ENCODE results near the gene MYLIP. TPM values are rescaled to one million over a fixed set of nuclear protein-coding genes. Genes with fewer than 3 reads are reported as not detected.

The MYLIP gene
- total and polyA plus RNA-seq, 2 donors from 2014 or later: 27.1 to 52.8 TPM

GRCh38 chr6:16180696-16181438 is 52.0 kb downstream of the MYLIP start:
- Histone ChIP-seq H3K4me1 (ENCODE audit: control insufficient read depth in 2 of 3, insufficient read depth in 2 of 3, low read depth in 1 of 3, low read length in 3 of 3) (peaks cover 2 to 21% (median 6%) of the 10 kb centered on the region in 3 donors), H3K4me3 (ENCODE audit: low read length in 3 of 3) (no peak overlapping the region), H3K9ac (ENCODE audit: low read length in 3 of 3) (no peak overlapping the region), H3K36me3 (ENCODE audit: control insufficient read depth in 2 of 3, insufficient read depth in 3 of 3, low read length in 3 of 3) (no peaks in the 10 kb centered on the region), H3K9me3 (ENCODE audit: control insufficient read depth in 2 of 3, insufficient read depth in 1 of 3, low read length in 3 of 3) (no peaks in the 10 kb centered on the region), H3K27me3 (ENCODE audit: control insufficient read depth, insufficient read depth, low read length) (no peaks in the 10 kb centered on the region), H3K27ac (ENCODE audit: low read depth in 2 of 2, low read length in 2 of 2) (no peak overlapping the region)
- intact Hi-C loops (cut with DNase I): no loop called here
- DNase-seq: no peak
- FAIRE-seq: no peak
- TF ChIP-seq CTCF (IDR thresholded peaks at IDR 0.05; ENCODE audit: borderline replicate concordance, extremely low read depth, insufficient read depth): no peak

- no peak for FAIRE-seq
- Histone ChIP-seq H3K4me1 (ENCODE audit: control insufficient read depth in 2 of 3, insufficient read depth in 2 of 3, low read depth in 1 of 3, low read length in 3 of 3) (peaks cover 2 to 21% (median 6%) of the 10 kb centered on the region in 3 donors), H3K4me3 (ENCODE audit: low read length in 3 of 3) (no peak overlapping the region), H3K27ac (ENCODE audit: low read depth in 2 of 2, low read length in 2 of 2) (no peak overlapping the region), H3K36me3 (ENCODE audit: control insufficient read depth in 2 of 3, insufficient read depth in 3 of 3, low read length in 3 of 3) (no peaks in the 10 kb centered on the region), H3K9ac (ENCODE audit: low read length in 3 of 3) (no peak overlapping the region), H3K27me3 (ENCODE audit: control insufficient read depth, insufficient read depth, low read length) (no peaks in the 10 kb centered on the region), H3K9me3 (ENCODE audit: control insufficient read depth in 2 of 3, insufficient read depth in 1 of 3, low read length in 3 of 3) (no peaks in the 10 kb centered on the region)
- intact Hi-C loops (cut with DNase I): no loop called here
- DNase-seq: peak in 3 of 5 donors; percentile 32 to 84 (median 66)
- TF ChIP-seq CTCF (IDR thresholded peaks at IDR 0.05; ENCODE audit: borderline replicate concordance, extremely low read depth, insufficient read depth): no peak
Measured at GRCh38 chr6:16181439-16182297, 52.8 kb downstream of the MYLIP start.

- H3K4me3 ChIP-seq (ENCODE audit: low read length in 3 of 3): peak overlapping the region in 1 of 3 donors; percentile 20
- FAIRE-seq (peak; percentile 83), DNase-seq (peak in 1 of 5 donors; percentile 84)
- H3K27me3 ChIP-seq (ENCODE audit: control insufficient read depth, insufficient read depth, low read length): no peaks in the 10 kb centered on the region
- no peak overlapping the region for H3K27ac ChIP-seq (ENCODE audit: low read depth in 2 of 2, low read length in 2 of 2)
- peaks cover 2 to 21% (median 6%) of the 10 kb centered on the region in 3 donors for H3K4me1 ChIP-seq (ENCODE audit: control insufficient read depth in 2 of 3, insufficient read depth in 2 of 3, low read depth in 1 of 3, low read length in 3 of 3)
- intact Hi-C loops (cut with DNase I): no loop called here
- H3K36me3 ChIP-seq (ENCODE audit: control insufficient read depth in 2 of 3, insufficient read depth in 3 of 3, low read length in 3 of 3): no peaks in the 10 kb centered on the region
- H3K9ac ChIP-seq (ENCODE audit: low read length in 3 of 3): no peak overlapping the region
- no peaks in the 10 kb centered on the region for H3K9me3 ChIP-seq (ENCODE audit: control insufficient read depth in 2 of 3, insufficient read depth in 1 of 3, low read length in 3 of 3)
- TF ChIP-seq CTCF (IDR thresholded peaks at IDR 0.05; ENCODE audit: borderline replicate concordance, extremely low read depth, insufficient read depth): peak; percentile 72
Measured at GRCh38 chr6:16183187-16183664, 54.3 kb downstream of the MYLIP start.

All from kidney (tissue), 14 donors.